GM10266 (cell line): ENCODE results near the gene TMEM126A.

ENCODE experiments used
- DNase-seq: peaks from one replicate; pipeline ENCODE4 v3.0.0; 2012; ENCODE audit errors: extremely low spot score
- TF ChIP-seq, protein P1 (sequence below): IDR thresholded peaks from 2 replicates; pipeline ENCODE4 v1.5.1; 2012; ENCODE audit warnings: mild to moderate bottlenecking, low read depth; ENCODE audit not compliant: control insufficient read depth, insufficient read depth; ENCODE audit errors: missing control alignments

TMEM126A gene

GRCh38 chr11:85620256-85620655, 27.5 kb upstream of the TMEM126A start:
- no peak for DNase-seq
- TF ChIP-seq, protein P1, sequence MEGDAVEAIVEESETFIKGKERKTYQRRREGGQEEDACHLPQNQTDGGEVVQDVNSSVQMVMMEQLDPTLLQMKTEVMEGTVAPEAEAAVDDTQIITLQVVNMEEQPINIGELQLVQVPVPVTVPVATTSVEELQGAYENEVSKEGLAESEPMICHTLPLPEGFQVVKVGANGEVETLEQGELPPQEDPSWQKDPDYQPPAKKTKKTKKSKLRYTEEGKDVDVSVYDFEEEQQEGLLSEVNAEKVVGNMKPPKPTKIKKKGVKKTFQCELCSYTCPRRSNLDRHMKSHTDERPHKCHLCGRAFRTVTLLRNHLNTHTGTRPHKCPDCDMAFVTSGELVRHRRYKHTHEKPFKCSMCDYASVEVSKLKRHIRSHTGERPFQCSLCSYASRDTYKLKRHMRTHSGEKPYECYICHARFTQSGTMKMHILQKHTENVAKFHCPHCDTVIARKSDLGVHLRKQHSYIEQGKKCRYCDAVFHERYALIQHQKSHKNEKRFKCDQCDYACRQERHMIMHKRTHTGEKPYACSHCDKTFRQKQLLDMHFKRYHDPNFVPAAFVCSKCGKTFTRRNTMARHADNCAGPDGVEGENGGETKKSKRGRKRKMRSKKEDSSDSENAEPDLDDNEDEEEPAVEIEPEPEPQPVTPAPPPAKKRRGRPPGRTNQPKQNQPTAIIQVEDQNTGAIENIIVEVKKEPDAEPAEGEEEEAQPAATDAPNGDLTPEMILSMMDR: no peak

GRCh38 chr11:85626496-85626895, 21.3 kb upstream of the TMEM126A start:
- no peak for DNase-seq

GRCh38 chr11:85627332-85627997, 20.3 kb upstream of the TMEM126A start, which contains the start of gene DLG2:
DLG2 (minus strand) TSS chr11:85627344.
- DNase-seq: no peak
- TF ChIP-seq, protein P1: no peak

More at GRCh38 chr11:85626496-85626895, 21.3 kb upstream of the TMEM126A start:
- TF ChIP-seq, protein P1: no peak

DNA sequence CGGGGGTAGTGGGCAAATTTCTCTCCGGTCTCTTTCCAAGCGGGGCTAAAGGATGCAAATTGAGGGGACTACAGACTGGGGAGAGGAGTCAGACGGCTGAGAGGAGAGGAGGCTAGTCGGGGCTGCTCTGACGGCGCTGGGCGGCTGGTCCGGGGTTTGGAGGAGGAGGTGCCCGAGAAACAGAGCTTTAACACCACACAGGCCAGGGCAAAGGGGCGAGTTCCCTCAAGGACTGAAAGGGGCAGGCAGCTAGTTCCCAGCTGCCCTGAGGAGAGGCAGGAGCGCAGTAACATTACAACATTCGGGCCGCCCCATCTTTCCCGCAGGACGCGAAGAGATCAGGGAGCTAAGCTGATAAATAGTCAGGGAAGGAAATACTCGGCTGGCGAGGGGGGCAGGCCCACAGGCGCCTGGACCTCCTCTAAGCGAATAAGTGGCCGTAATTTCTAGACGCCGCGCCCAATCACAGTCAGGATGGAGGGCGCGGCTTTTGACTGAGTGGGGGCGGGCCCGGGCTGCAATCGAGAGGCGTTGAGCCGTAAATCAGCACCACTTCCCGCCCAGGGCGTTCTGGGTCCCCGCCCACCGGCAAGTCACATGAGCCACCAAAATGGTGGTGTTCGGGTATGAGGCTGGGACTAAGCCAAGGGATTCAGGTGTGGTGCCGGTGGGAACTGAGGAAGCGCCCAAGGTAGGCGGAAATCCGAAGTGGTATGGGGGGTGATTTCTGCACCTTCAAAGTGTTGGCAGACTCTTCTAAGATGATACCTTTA, 19.6 kb upstream of the TMEM126A start, which contains the start of gene TMEM126B:
TSS of gene TMEM126B (plus strand) at position 596 of the 773 bp plus-strand sequence. CDS start at position 611, 15 bp downstream.
- TF ChIP-seq, protein P1: no peak
- DNase-seq: peak; percentile 83

DNA sequence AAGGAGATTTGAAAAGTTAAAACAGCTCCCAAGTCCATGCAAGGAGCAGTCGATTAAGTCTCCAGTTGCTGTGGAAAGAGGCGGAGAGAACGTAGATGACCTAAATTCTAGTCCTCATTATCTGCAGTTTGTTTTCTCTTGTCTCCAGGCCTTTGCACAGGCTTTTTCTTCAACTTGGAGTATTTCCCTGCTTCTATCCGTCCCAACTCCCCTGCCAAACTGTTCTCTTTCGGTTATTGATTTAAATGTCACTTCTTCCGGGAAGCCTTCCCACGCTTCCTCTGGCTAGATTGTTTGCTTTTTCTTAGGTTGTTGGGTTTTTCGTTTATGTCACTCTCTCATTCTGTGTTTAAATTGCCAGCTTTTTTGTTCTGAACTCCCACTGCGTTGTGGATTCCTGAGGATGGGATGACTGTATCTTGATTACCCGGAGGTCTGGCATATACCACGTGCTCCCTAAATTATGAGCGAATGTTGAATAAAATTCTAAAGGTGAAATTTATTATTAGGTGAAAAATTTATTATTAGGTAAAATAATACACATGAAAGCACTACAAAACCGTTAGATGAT, 18.9 kb upstream of the TMEM126A start:
- TF ChIP-seq, protein P1: no peak
- DNase-seq: no peak

GRCh38 chr11:85634747-85635146, 13.0 kb upstream of the TMEM126A start:
- TF ChIP-seq, protein P1: no peak
- DNase-seq: no peak
